Measurements from ENCODE around the gene GRID1. TPM values are rescaled to one million over a fixed set of nuclear protein-coding genes. Genes with fewer than 3 reads are reported as not detected.

GRID1 gene
- total RNA-seq, 4 donors from 2014 or later: 17.2 to 28.1 (median 23.6) TPM

DNA sequence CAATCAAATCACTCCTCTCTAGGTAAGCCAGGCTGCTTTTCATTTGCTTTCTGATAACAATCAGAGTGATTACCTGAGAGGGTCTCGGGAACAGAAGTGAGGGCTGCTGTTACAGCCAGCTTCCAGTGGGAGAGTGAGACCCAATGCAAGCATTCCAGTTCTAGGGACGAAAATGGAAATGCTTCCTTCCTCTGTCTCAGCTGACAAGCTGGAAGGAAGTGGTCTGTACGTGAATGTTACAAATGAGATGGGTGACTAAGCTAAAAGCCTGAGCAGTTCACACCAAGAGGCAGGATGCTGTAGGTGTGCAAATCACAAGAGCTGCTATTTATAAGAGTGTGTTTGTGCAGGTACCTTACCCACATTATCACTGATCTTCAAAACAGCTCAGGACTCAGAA, 772.4 kb downstream of the GRID1 start:
- peaks cover 7 to 8% of the 10 kb centered on the region in 2 donors for H3K4me1 ChIP-seq
- no peak overlapping the region for H3K4me3 ChIP-seq (replicated peaks in 1 of 3)
- intact Hi-C loops (cut with DNase I): no loop called here
- WGBS, 2 donors: 70 to 82% methylated on average over 3 of the region's 3 CpGs
- TF ChIP-seq POLR2A (IDR thresholded peaks at IDR 0.05) (no peak), CTCF (IDR thresholded peaks at IDR 0.05) (no peak)
- H3K36me3 ChIP-seq: no peaks in the 10 kb centered on the region
- H3K27ac ChIP-seq: no peak overlapping the region
- no peak for DNase-seq
- no peaks in the 10 kb centered on the region for H3K27me3 ChIP-seq
- H3K9me3 ChIP-seq: no peaks in the 10 kb centered on the region

DNA sequence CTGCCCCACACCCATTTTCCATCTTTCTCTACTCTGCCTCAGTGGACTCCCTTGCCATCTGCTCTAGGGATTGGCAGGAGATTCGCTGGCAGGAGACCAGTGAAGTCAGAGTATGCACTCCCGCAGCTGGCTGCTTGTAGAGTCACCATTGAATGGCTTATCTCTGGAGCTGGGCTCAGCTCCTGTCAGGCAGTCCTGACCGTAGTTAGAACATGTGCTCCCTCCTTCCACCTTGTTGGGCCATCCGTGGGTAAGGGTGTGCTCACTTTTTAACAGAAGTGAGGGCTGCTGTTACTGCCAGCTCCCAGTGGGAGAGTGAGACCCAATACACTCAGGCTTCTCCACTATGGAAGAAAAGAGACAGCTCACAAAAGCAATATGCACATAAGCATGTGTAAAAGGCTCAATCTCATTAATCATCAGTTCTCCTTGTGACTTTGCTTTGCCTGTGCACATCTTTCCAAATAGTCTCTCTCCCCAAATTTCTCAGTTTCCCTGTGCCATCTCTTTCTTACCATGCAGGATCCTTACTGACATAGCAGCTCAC, 773.3 kb downstream of the GRID1 start:
- intact Hi-C loops (cut with DNase I): no loop called here
- TF ChIP-seq POLR2A (IDR thresholded peaks at IDR 0.05): no peak
- TF ChIP-seq CTCF (IDR thresholded peaks at IDR 0.05): no peak
- DNase-seq: no peak
- WGBS, 2 donors: 70 to 71% methylated on average over 4 of the region's 4 CpGs
- no peak overlapping the region for H3K4me3 ChIP-seq (replicated peaks in 1 of 3)
- H3K27ac ChIP-seq: no peak overlapping the region
- no peaks in the 10 kb centered on the region for H3K9me3 ChIP-seq
- H3K4me1 ChIP-seq: no peaks in the 10 kb centered on the region
- H3K27me3 ChIP-seq: no peaks in the 10 kb centered on the region
- H3K36me3 ChIP-seq: no peaks in the 10 kb centered on the region

DNA sequence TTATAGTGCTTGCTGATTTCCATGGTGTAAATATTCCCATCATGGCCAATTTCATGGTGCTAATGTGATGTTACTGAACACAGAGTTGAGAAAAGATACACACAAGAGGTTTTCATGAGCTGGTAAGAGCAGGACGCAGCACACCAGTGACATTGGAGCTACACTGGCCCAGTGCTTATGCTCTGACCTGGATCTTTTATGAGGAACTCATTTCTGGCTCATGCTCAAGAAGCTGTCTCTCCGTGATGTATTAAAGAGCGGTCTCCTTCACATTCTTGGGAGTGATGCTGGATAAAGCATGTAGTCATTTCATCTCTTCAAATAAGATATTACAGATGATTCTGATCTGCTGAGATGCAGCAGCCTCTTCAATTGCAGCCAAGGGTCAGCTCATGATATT, 785.2 kb downstream of the GRID1 start:
- Histone ChIP-seq H3K27me3 (no peaks in the 10 kb centered on the region), H3K9me3 (no peaks in the 10 kb centered on the region), H3K36me3 (no peaks in the 10 kb centered on the region), H3K4me3 (replicated peaks in 1 of 3) (no peak overlapping the region), H3K27ac (no peak overlapping the region), H3K4me1 (no peaks in the 10 kb centered on the region)
- 89 to 92% methylated on average over 3 of the region's 3 CpGs for WGBS, 2 donors
- DNase-seq: no peak
- TF ChIP-seq CTCF (IDR thresholded peaks at IDR 0.05) (no peak), POLR2A (IDR thresholded peaks at IDR 0.05) (no peak)
- intact Hi-C loops (cut with DNase I): no loop called here

GRCh38 chr10:85580585-85580984, 786.0 kb downstream of the GRID1 start:
- no peak for TF ChIP-seq POLR2A (IDR thresholded peaks at IDR 0.05)
- no peak for TF ChIP-seq CTCF (IDR thresholded peaks at IDR 0.05)
- intact Hi-C loops (cut with DNase I): no loop called here
- 39 to 43% methylated on average over 2 of the region's 2 CpGs for WGBS, 2 donors

GRCh38 chr10:85578860-85579259, 787.7 kb downstream of the GRID1 start:
- no peaks in the 10 kb centered on the region for H3K4me1 ChIP-seq
- TF ChIP-seq CTCF (IDR thresholded peaks at IDR 0.05) (no peak), POLR2A (IDR thresholded peaks at IDR 0.05) (no peak)
- H3K4me3 ChIP-seq (replicated peaks in 1 of 3): no peak overlapping the region
- no peak overlapping the region for H3K27ac ChIP-seq
- no peaks in the 10 kb centered on the region for H3K27me3 ChIP-seq
- DNase-seq: no peak
- no peaks in the 10 kb centered on the region for H3K9me3 ChIP-seq
- intact Hi-C loops (cut with DNase I): no loop called here
- H3K36me3 ChIP-seq: no peaks in the 10 kb centered on the region
- WGBS, 2 donors: 76 to 83% methylated on average over 2 of the region's 2 CpGs

More at GRCh38 chr10:85580585-85580984, 786.0 kb downstream of the GRID1 start:
- no peaks in the 10 kb centered on the region for H3K36me3 ChIP-seq
- H3K27ac ChIP-seq: no peak overlapping the region
- no peaks in the 10 kb centered on the region for H3K4me1 ChIP-seq
- H3K9me3 ChIP-seq: no peaks in the 10 kb centered on the region
- H3K27me3 ChIP-seq: no peaks in the 10 kb centered on the region
- no peak overlapping the region for H3K4me3 ChIP-seq (replicated peaks in 1 of 3)
- peak; percentile 15 to 35 for DNase-seq

All from thyroid gland (tissue), 4 donors.